Measurements from ENCODE around the gene MORN1. TPM values are rescaled to one million over a fixed set of nuclear protein-coding genes. Genes with fewer than 3 reads are reported as not detected.

The MORN1 gene
- total RNA-seq, 4 donors from 2014 or later, result 5.0 to 14.6 (median 9.2) TPM

DNA sequence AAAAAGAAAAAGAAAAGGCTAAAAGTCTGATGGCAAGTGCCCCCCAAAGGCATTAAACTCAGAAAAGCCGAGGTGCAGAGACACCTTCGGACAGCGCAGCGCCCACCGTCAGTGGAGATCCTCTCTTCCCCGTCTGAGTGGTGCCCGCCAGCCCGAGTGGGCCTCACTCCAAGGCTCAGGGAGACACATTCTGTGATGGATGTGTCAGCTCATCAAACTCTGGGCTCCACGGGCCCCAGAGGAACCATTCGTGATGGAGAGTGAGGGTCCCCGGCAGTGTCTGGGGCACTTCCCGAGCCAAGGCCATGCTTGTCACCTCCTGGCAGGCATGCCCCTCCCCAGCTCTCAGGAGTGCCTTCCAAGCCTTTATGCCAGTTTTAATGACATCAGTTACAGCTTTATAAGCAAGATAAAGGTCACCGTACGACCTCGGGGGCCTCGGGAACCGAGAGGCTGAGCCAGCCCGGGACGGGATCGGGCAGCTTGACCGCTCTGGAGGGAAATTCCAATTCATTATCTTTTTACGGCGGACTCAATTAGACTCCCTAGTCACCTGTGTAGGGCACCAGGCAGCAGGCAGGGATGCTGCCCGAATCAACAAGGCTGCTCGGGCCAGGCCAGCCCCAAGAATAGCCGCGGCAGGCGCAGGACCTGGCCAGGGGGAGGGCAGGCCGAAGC, 49.5 kb downstream of the MORN1 start:
- WGBS, 2 donors (ENCODE audit: low coverage in 1 of 2), result 91 to 93% methylated on average over 5 to 12 of the region's 29 CpGs
- Histone ChIP-seq H3K4me3 (no peak overlapping the region), H3K4me1 (no peaks in the 10 kb centered on the region), H3K36me3 (no peaks in the 10 kb centered on the region), H3K27me3 (no peaks in the 10 kb centered on the region), H3K27ac (no peak overlapping the region), H3K9me3 (no peaks in the 10 kb centered on the region)
- ATAC-seq, result no peak
- TF ChIP-seq EP300 (IDR thresholded peaks at IDR 0.05) (no peak), POLR2A (IDR thresholded peaks at IDR 0.05) (no peak), POLR2AphosphoS5 (IDR thresholded peaks at IDR 0.05) (no peak)
- TF ChIP-seq, protein P1, sequence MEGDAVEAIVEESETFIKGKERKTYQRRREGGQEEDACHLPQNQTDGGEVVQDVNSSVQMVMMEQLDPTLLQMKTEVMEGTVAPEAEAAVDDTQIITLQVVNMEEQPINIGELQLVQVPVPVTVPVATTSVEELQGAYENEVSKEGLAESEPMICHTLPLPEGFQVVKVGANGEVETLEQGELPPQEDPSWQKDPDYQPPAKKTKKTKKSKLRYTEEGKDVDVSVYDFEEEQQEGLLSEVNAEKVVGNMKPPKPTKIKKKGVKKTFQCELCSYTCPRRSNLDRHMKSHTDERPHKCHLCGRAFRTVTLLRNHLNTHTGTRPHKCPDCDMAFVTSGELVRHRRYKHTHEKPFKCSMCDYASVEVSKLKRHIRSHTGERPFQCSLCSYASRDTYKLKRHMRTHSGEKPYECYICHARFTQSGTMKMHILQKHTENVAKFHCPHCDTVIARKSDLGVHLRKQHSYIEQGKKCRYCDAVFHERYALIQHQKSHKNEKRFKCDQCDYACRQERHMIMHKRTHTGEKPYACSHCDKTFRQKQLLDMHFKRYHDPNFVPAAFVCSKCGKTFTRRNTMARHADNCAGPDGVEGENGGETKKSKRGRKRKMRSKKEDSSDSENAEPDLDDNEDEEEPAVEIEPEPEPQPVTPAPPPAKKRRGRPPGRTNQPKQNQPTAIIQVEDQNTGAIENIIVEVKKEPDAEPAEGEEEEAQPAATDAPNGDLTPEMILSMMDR (IDR thresholded peaks at IDR 0.05), result no peak

DNA sequence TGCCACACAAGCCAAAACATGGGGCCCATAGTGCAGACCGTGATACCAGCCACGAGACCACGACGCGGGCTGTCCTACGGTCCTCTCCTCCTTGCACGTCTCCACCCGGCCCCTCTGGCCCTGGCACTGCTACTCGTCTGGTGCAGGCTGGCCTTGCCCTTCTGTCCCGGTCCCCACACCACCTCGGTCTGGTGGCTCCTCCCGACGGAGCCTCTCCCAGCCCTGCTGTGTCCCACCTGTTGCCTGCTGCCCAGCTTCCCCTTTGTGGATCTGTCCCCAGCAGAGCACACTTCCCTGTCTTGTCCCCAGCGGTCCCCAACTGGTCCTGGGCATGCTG, 50.5 kb downstream of the MORN1 start:
- no peaks in the 10 kb centered on the region for H3K36me3 ChIP-seq
- 92 to 94% methylated on average over 6 to 13 of the region's 14 CpGs for WGBS, 2 donors (ENCODE audit: low coverage in 1 of 2)

DNA sequence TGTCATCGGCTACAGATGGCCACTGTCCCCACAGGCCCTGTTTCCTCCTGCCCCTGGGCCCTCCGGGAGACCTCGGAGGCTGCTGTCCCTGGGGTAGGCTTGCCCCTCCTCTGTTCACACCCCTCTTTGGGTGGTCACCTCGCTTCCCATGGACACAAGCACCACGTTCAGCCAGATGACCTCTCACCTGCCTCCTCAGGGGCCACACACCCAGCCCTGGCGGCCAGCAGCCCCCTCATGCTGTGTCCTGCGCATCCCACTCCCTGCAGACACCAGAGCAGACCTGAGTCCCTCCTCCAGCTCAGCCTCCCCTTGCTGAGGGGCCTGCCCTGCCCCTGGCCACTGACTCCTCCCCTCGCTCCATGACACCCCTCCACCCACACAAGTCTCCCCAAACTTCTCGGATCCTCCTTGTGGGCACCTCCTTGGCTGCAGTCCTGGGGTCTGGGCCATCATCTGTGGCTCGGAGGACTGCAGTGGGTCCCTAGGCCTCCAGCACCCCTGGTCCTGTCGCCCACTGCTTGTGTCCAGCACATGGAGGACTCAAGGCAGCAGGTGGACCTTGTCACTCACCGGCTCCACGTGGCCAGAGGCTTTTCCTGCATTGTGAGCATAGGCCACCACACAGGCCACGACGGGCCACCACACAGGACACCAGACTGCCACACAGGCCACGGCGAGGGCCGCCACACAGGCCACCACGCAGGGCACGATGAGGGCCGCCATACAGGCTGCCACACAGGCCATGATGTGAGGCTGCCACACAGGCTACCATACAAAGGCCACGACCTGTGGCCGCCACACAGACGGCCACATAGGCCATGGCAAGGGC, 51.1 kb downstream of the MORN1 start:
- TF ChIP-seq POLR2A (IDR thresholded peaks at IDR 0.05), result no peak
- no peak for TF ChIP-seq EP300 (IDR thresholded peaks at IDR 0.05)
- TF ChIP-seq, protein P1 (IDR thresholded peaks at IDR 0.05), result no peak
- no peak for TF ChIP-seq POLR2AphosphoS5 (IDR thresholded peaks at IDR 0.05)
- Histone ChIP-seq H3K27me3 (no peaks in the 10 kb centered on the region), H3K4me3 (no peak overlapping the region), H3K36me3 (no peaks in the 10 kb centered on the region), H3K27ac (no peak overlapping the region), H3K4me1 (no peaks in the 10 kb centered on the region), H3K9me3 (no peaks in the 10 kb centered on the region)
- no peak for ATAC-seq
- 80 to 93% methylated on average over 1 to 6 of the region's 24 CpGs for WGBS, 2 donors (ENCODE audit: low coverage in 1 of 2)

More for the DNA sequence above, 50.5 kb downstream of the MORN1 start:
- no peaks in the 10 kb centered on the region for H3K4me1 ChIP-seq
- no peak for ATAC-seq
- H3K27ac ChIP-seq, result no peak overlapping the region
- H3K27me3 ChIP-seq, result no peaks in the 10 kb centered on the region
- no peaks in the 10 kb centered on the region for H3K9me3 ChIP-seq
- TF ChIP-seq, protein P1 (IDR thresholded peaks at IDR 0.05), result no peak
- TF ChIP-seq POLR2AphosphoS5 (IDR thresholded peaks at IDR 0.05) (no peak), POLR2A (IDR thresholded peaks at IDR 0.05) (no peak), EP300 (IDR thresholded peaks at IDR 0.05) (no peak)
- no peak overlapping the region for H3K4me3 ChIP-seq

DNA sequence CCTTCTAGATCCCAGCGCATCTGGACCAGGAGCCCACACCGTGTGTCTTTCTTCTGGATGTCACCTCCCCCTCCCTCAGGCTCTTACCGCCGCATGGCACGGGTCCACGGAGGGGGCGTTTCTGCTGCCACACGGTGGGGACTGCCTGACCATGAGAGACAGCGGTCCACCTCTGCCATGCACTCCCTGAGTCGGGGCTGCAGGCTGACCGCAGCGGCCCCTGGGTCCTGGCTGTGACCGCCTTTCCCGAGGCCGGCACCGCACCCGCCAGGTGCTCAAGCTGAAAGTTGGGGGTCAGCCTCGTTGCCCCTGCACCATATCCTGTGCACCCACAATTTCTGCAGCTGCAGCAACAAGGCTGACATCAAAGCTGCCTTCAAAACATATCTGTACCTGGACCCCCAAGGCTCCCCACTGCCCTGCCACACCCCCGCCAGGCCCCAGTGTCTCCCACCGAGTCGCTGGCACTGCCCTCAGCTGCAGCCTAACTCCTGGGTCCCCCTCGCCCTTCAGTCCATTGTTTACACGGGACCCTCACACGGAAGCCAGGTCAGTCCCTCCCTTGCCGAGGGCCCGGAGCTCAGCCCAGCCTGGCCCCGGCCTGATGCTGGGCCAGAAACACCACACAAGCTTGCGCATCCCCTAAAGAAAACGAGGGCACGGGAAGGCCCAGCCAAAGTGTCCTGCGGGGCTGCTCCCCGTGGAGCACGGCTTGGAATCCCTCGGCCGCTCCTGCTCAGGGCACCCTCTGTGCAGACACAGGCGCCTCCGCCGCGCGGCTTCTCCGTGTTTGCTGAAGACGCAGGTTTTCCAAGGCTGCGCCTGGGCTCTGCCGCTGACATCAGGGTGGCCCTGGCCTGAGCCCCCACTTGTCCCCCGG, 51.9 kb downstream of the MORN1 start:
- no peaks in the 10 kb centered on the region for H3K9me3 ChIP-seq
- 92 to 95% methylated on average over 4 to 16 of the region's 45 CpGs for WGBS, 2 donors (ENCODE audit: low coverage in 1 of 2)
- no peaks in the 10 kb centered on the region for H3K27me3 ChIP-seq
- no peaks in the 10 kb centered on the region for H3K4me1 ChIP-seq
- H3K36me3 ChIP-seq, result no peaks in the 10 kb centered on the region
- H3K27ac ChIP-seq, result no peak overlapping the region
- no peak for ATAC-seq
- TF ChIP-seq POLR2A (IDR thresholded peaks at IDR 0.05), result no peak
- TF ChIP-seq, protein P1 (IDR thresholded peaks at IDR 0.05), result no peak
- no peak for TF ChIP-seq EP300 (IDR thresholded peaks at IDR 0.05)
- TF ChIP-seq POLR2AphosphoS5 (IDR thresholded peaks at IDR 0.05), result no peak
- no peak overlapping the region for H3K4me3 ChIP-seq

Measured in gastroesophageal sphincter (tissue), 4 donors.